AG09309 (cell line): ENCODE measurements around the gene RAD51B.
"Not testable (repeated sequence)": the region's sequence is repeated elsewhere in the genome, so short reads cannot be mapped to it uniquely, and the experiment has no call there.

Experiments
- DNase-seq: peaks from one replicate; pipeline ENCODE4 v3.0.0-alpha.2; 2010; ENCODE audit warnings: low read depth
- H3K4me3 ChIP-seq: 2 replicates; pipeline ENCODE4 v1.5.1; 2011; ENCODE audit warnings: mild to moderate bottlenecking, low read depth, low read length, moderate library complexity; ENCODE audit not compliant: control insufficient read depth
- TF ChIP-seq, protein P1 (sequence below): IDR thresholded peaks from 2 replicates; pipeline ENCODE4 v1.5.1; 2011; ENCODE audit warnings: mild to moderate bottlenecking, low read depth, low read length, inconsistent platforms; ENCODE audit not compliant: insufficient read depth, control insufficient read depth; ENCODE audit errors: missing control alignments

RAD51B gene

GRCh38 chr14:68181519-68182326 is 362.1 kb downstream of the RAD51B start:
- TF ChIP-seq, protein P1, sequence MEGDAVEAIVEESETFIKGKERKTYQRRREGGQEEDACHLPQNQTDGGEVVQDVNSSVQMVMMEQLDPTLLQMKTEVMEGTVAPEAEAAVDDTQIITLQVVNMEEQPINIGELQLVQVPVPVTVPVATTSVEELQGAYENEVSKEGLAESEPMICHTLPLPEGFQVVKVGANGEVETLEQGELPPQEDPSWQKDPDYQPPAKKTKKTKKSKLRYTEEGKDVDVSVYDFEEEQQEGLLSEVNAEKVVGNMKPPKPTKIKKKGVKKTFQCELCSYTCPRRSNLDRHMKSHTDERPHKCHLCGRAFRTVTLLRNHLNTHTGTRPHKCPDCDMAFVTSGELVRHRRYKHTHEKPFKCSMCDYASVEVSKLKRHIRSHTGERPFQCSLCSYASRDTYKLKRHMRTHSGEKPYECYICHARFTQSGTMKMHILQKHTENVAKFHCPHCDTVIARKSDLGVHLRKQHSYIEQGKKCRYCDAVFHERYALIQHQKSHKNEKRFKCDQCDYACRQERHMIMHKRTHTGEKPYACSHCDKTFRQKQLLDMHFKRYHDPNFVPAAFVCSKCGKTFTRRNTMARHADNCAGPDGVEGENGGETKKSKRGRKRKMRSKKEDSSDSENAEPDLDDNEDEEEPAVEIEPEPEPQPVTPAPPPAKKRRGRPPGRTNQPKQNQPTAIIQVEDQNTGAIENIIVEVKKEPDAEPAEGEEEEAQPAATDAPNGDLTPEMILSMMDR = no peak
- no peak for DNase-seq
- no peak overlapping the region for H3K4me3 ChIP-seq

DNA sequence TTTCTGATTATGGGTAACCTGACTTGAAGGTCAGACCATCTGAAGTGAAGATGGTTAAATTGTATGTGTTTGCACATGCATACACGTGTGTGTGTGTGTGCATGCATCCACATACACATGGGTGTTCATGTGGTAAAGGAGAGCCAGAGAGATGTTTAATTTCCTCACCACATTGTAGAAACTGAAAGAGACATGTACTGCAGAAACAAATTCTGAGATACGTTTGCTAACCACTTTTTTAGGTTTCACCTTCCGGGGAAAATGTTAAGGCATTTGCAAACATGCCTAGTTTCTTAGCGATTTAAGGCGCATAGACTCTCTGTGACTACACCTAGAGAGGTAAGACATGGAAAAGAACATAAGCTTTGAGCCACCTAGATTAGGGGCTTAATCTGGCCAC is 362.9 kb downstream of the RAD51B start:
- DNase-seq = no peak
- TF ChIP-seq, protein P1 = no peak
- no peak overlapping the region for H3K4me3 ChIP-seq

DNA sequence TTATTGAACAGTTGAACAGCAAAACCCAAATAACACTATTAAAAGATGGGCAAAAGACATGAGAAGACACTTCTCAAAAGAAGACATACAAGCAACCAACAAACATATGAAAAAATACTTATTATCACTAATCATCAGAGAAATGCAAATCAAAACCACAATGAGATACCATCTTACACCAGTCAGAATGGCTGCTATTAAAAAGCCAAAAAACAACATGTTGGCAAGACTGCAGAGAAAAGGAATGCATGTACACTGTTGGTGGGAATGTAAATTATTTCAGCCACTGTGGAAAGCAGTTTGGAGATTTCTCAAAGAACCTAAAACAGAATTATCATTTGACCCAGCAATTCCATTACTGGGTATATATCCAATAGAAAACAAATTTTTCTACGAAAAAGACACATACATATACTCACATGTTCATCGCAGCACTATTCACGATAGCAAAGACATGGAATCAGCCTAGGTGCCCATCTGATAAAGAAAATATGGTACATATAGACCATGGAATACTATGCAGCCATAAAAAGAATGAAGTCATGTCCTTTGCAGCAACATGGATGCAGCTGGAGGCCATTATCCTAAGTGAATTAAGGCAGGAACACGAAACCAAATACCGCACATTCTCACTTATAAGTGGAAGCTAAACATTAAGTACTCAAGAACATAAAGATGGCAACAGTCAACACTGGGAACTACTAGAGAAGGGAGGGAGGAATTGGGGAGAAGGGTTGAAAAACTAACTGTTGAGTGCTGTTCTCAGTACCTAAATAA is 367.1 kb downstream of the RAD51B start:
- H3K4me3 ChIP-seq = not testable (repeated sequence)
- peak; percentile 11 for DNase-seq

DNA sequence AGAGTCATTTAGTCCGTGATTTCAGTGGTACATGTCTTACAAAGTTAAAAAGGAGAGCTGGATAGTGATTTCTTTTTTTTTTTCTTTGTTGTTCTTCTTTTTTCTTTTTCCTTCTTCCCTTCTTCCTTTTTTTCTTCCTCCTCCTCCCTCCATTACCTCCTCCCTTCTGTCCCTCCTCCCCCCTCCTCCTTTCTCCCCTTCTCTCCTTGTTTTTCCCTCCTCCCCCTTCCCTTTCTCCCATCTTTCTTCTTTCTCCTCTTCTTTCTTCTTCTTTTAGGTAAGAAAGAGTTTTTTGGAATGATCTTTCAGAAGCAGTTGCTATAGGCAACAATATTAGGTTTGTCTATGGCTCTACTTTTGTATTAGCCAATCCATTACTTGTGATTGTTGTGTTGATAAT is 368.6 kb downstream of the RAD51B start:
- no peak for DNase-seq
- no peak overlapping the region for H3K4me3 ChIP-seq
- TF ChIP-seq, protein P1 = no peak

GRCh38 chr14:68190032-68190431 is 370.5 kb downstream of the RAD51B start:
- no peak overlapping the region for H3K4me3 ChIP-seq
- DNase-seq = no peak
- TF ChIP-seq, protein P1 = no peak

GRCh38 chr14:68191567-68192321 is 372.2 kb downstream of the RAD51B start:
- TF ChIP-seq, protein P1 = no peak
- no peak for DNase-seq
- H3K4me3 ChIP-seq = no peak overlapping the region
